NCI-H526 treated with DMSO at 0.1 percent for 48 hours (cell line): Measurements from ENCODE around the gene ZNF577.

Source experiments
- DNase-seq: peaks from one replicate; lab custom pipeline; 2025; lab: John Stamatoyannopoulos, UW

The ZNF577 gene

DNA sequence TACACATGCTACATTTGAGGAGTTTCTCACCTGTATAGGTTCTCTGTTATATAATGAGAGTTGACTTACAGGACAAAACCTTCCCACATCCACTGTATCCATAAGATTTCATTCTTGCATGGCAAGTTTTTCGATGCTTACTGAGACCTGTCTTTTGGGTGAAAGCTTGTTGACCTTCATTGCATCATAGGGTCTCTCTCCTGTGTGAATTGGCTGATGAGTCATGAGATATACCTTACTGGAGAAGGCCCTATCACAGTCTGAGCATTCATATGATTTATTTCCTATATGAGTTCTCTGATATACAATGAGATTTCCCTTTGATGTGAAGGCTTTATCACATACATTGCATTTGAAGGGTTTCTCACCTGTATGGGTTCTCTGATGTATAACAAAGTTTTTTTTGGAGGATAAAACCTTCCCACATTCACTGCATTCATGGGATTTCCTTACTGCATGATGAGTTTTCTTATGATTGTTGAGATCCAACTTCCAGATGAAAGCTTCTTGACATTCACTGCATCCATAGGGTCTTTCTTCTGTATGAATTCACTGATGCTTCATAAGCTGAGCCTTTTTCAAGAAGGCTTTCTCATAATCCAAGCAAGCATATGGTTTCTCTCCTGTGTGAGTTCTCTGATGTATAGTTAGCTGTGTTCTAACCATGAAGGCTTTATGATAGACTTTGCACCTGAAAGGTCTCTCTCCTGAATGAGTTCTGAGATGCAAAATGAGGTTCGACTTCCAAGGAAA lies 25.7 kb downstream of the ZNF577 start:
- DNase-seq, result no peak

GRCh38 chr19:51837145-51837544 lies 50.6 kb downstream of the ZNF577 start:
- DNase-seq, result no peak

DNA sequence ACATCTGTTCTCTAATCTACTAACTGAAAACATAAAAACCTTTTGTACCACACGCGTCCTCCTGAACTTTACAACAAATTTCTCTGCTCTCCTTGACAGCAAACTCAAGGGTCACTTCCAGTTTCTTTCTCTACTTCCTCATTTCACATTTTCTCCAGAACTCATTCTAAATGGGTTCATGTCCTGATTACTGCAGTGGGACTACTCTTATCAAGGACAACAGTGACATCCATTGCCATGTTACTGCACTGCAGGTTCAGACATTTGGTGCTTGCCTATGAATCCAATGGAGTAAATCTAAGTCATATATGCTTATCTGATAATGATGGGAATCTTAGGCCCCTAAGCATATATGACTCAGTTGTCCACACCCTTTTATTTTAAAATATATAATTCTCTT lies 57.5 kb downstream of the ZNF577 start:
- no peak for DNase-seq

DNA sequence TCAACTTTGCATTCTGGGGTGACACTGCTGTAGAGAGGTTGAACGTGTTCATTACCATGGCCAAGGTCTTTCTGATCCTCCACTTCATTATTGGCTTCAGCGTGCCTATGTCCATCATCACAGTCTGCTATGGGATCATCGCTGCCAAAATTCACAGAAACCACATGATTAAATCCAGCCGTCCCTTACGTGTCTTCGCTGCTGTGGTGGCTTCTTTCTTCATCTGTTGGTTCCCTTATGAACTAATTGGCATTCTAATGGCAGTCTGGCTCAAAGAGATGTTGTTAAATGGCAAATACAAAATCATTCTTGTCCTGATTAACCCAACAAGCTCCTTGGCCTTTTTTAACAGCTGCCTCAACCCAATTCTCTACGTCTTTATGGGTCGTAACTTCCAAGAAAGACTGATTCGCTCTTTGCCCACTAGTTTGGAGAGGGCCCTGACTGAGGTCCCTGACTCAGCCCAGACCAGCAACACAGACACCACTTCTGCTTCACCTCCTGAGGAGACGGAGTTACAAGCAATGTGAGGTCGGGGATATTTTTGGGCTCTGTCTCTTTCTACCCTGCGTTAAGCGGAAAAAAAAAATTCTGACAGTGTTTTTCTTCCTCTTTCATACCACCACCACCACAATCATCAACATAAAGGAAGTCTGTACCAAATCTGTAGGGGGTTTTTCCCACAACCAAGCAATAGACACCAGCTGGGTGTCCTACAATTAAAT lies 63.3 kb downstream of the ZNF577 start:
- no peak for DNase-seq

DNA sequence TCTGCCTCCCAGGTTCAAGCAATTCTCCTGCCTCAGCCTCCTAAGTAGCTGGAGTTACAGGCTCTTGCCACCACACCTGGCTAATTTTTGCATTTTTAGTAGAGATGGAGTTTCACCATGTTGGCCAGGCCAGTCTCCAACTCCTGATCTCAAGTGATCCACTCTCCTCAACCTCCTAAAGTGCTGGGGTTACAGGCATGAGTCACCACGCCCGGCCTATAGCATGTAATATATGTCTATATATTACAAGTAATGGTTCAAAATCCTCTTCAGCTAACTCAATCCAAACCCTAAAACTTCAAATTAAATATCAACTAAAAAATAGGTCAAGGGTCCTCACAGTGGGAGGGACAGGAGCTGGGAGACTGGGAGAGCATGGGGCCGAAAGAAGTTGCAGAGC lies 64.8 kb downstream of the ZNF577 start:
- DNase-seq, result no peak

DNA sequence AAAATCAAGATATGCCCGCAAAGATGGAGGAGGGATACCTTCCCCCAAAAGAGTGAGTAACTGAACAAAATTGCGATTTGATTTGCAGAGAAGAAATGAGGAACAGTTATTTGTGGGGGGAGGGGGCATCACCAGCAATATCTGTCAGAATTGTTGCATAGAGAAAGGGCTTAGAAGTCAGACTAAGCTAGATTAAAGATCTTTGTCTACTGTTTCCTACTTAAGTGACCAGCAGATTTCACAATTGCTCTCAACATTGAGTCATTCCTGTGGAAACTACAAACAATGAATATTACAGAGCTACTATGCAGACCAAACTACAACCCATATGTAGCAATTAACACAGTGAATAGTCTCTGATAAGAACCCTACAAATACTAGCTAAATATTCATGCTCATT lies 65.4 kb downstream of the ZNF577 start:
- DNase-seq, result no peak

DNA sequence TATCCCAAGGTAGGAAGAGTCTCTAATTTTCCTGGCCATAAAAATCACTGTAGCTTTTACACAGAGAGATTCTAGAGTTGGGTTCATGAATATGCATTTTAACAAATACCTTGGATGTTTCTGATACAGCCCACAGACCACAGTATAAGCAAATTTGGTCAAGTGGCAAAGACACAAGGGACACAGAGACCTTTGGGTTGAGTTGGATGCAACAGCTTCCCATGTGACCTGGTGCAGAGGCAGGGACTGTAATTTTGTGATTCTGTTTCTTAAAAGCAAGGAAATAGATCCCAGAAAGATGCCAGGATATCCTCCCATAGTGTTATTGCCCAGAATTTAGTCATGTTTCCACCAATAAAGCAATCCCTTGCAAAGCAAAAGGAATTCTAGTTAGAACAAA lies 65.8 kb downstream of the ZNF577 start:
- no peak for DNase-seq

- DNase-seq, result no peak
These were observed 66.3 kb downstream of the ZNF577 start for GRCh38 chr19:51821456-51821855.
